CD14-positive monocyte (primary cell): Measurements from ENCODE around the gene TXNDC17. TPM values are rescaled to one million over a fixed set of nuclear protein-coding genes. Genes with fewer than 3 reads are reported as not detected.

Experiments used
- DNase-seq, 3 donors: peaks; one replicate each; pipeline ENCODE4 v3.0.0-alpha.2; 2011 to 2022
- H2AFZ ChIP-seq: 2 replicates; pipeline ENCODE4 v1.6.0; 2012; ENCODE audit warnings: mild to moderate bottlenecking, low read depth, low read length, inconsistent platforms; ENCODE audit not compliant: insufficient read depth, poor library complexity, severe bottlenecking
- H3K27ac ChIP-seq, 2 donors: 1 replicate in 1 of 2; 2 replicates in 1 of 2; pipeline ENCODE4 v1.5.1; 2012 to 2013; ENCODE audit warnings: low read length in 2 of 2, control low read depth in 1 of 2, inconsistent platforms in 1 of 2, low read depth in 1 of 2, mild to moderate bottlenecking in 1 of 2
- H3K27me3 ChIP-seq, 2 donors: one replicate each; pipeline versions ENCODE4 v1.6.0 to v1.6.1; 2011 to 2013; ENCODE audit warnings: low read length in 2 of 2; ENCODE audit not compliant: control insufficient read depth in 2 of 2, insufficient read depth in 2 of 2
- H3K36me3 ChIP-seq, 2 donors: replicated peaks in 1 of 2; 1 replicate in 1 of 2; 2 replicates in 1 of 2; pipeline versions ENCODE4 v1.5.1 to v1.6.1; 2012 to 2013; ENCODE audit warnings: low read length in 2 of 2, control low read depth in 1 of 2, inconsistent platforms in 1 of 2, mild to moderate bottlenecking in 1 of 2; ENCODE audit not compliant: insufficient read depth in 2 of 2, control insufficient read depth in 1 of 2
- H3K4me1 ChIP-seq, 2 donors: 1 replicate in 1 of 2; 2 replicates in 1 of 2; pipeline versions ENCODE4 v1.5.1 to v1.6.1; 2012 to 2013; ENCODE audit warnings: low read length in 2 of 2, control low read depth in 1 of 2, inconsistent platforms in 1 of 2, mild to moderate bottlenecking in 1 of 2, moderate library complexity in 1 of 2; ENCODE audit not compliant: insufficient read depth in 2 of 2, control insufficient read depth in 1 of 2
- H3K4me2 ChIP-seq: replicated peaks from 2 replicates; pipeline ENCODE3; 2012; ENCODE audit warnings: low read length, moderate library complexity, mild to moderate bottlenecking; ENCODE audit not compliant: poor library complexity, severe bottlenecking; ENCODE audit errors: extremely low read depth
- H3K4me3 ChIP-seq, 3 experiments: fragments of 200-600 bp in 1 of 3; sonication (generic) in 1 of 3; replicated peaks in 1 of 3; 1 replicate in 2 of 3; 2 replicates in 1 of 3; pipeline ENCODE4 v1.5.1; 2011 to 2013; ENCODE audit warnings: low read length in 3 of 3, mild to moderate bottlenecking in 3 of 3, control low read depth in 2 of 3, low read depth in 2 of 3, inconsistent platforms in 1 of 3, moderate library complexity in 1 of 3
- H3K79me2 ChIP-seq: 2 replicates; pipeline ENCODE4 v1.6.0; 2012; ENCODE audit warnings: mild to moderate bottlenecking, control low read depth, inconsistent platforms, low read length, moderate library complexity; ENCODE audit not compliant: insufficient read depth
- H3K9ac ChIP-seq: 2 replicates; pipeline ENCODE4 v1.6.0; 2017; ENCODE audit warnings: low read length, mild to moderate bottlenecking; ENCODE audit not compliant: insufficient read depth, poor library complexity, severe bottlenecking
- H3K9me3 ChIP-seq, 2 donors: replicated peaks in 1 of 2; 1 replicate in 1 of 2; 2 replicates in 1 of 2; pipeline versions ENCODE4 v1.5.1 to v1.6.1; 2012 to 2013; ENCODE audit warnings: low read length in 2 of 2, control low read depth in 1 of 2; ENCODE audit not compliant: control insufficient read depth in 1 of 2, insufficient read depth in 1 of 2
- H4K20me1 ChIP-seq: 2 replicates; pipeline ENCODE4 v1.6.0; 2012; ENCODE audit warnings: mild to moderate bottlenecking, low read length, control low read depth, moderate library complexity; ENCODE audit not compliant: insufficient read depth
- H3K27ac Mint-ChIP-seq, 7 donors: one replicate each; pipeline ENCODE4 v1.8.0; 2020; ENCODE audit warnings: mild to moderate bottlenecking in 7 of 7, mixed read lengths in 7 of 7, moderate library complexity in 6 of 7, inconsistent platforms in 2 of 7
- H3K27me3 Mint-ChIP-seq, 3 donors: one replicate each; pipeline ENCODE4 v1.8.0; 2021 to 2022; ENCODE audit warnings: low read depth in 3 of 3, mild to moderate bottlenecking in 3 of 3, mixed read lengths in 3 of 3, moderate library complexity in 3 of 3, inconsistent platforms in 1 of 3
- H3K36me3 Mint-ChIP-seq, 2 donors: one replicate each; pipeline ENCODE4 v1.8.0; 2020; ENCODE audit warnings: mixed read lengths in 2 of 2, inconsistent platforms in 1 of 2, mild to moderate bottlenecking in 1 of 2
- H3K4me1 Mint-ChIP-seq: one replicate; pipeline ENCODE4 v1.8.0; 2020; ENCODE audit warnings: mild to moderate bottlenecking, mixed read lengths
- H3K4me3 Mint-ChIP-seq, 2 donors: one replicate each; pipeline ENCODE4 v1.8.0; 2020; ENCODE audit warnings: mild to moderate bottlenecking in 2 of 2, mixed read lengths in 2 of 2, moderate library complexity in 1 of 2
- H3K9me3 Mint-ChIP-seq, 7 donors: one replicate each; pipeline ENCODE4 v1.8.0; 2020 to 2022; ENCODE audit warnings: mixed read lengths in 7 of 7, mild to moderate bottlenecking in 6 of 7, moderate library complexity in 6 of 7, inconsistent platforms in 2 of 7
- WGBS: methylation state at CpG from one replicate; pipeline ENCODE4 v1.1.5; 2013; ENCODE audit warnings: missing lambda C conversion rate; ENCODE audit not compliant: insufficient coverage; 5-methylcytosine and 5-hydroxymethylcytosine counted together
- intact Hi-C, 2 donors: fragments of 100-400 bp; cut with micrococcal nuclease; formaldehyde crosslinking; loops; one replicate each; pipeline versions ENCODE4 v1.15.0 to v1.15.1; 2023
- polyA plus RNA-seq, 3 donors: library from polyadenylated mRNA; depleted of rRNA in 1 of 3; unstranded in 2 of 3; stranded (reverse) in 1 of 3; fragments of 300-500 nt in 2 of 3; fragments of >200 nt in 1 of 3; fragmentation: Illumina TruSeq in 2 of 3; gene quantifications; 1 replicate in 2 of 3; 2 replicates in 1 of 3; pipeline ENCODE4 v1.2.3, GENCODE V29; 2012 to 2021
- TF ChIP-seq, protein P1 (sequence below): fragments of 200-600 bp; IDR thresholded peaks from one replicate; pipeline ENCODE4 v1.8.0; 2022; ENCODE audit warnings: antibody characterized with exemption, mild to moderate bottlenecking

The TXNDC17 gene
- polyA plus RNA-seq, 3 donors, result 88.8 to 357 (median 319) TPM

DNA sequence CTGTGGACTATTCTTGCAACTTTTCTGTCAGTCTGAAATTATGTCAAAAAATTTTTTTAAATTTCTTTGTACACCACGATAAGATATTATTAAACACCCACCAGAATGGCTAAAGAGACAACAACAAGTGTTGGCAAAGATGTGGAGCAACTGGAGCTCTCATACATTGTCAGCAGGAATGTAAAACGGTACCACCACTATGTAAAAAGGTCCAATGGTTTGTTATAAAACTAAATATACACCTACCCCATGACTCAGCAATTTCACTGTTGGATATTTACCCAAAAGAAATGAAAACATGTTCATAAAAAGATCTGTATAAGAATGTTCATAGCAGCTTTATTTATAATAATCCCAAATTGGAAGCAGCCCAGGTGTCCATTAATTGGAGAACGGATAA is 7.6 kb upstream of the TXNDC17 start:
- H3K4me3 ChIP-seq, result no peak overlapping the region
- no peaks in the 10 kb centered on the region for H3K27me3 ChIP-seq
- no peaks in the 10 kb centered on the region for H3K4me1 ChIP-seq
- intact Hi-C loops, result no loop called here
- Mint-ChIP-seq H3K27me3 (peaks cover 0 to 3% (median 0%) of the 10 kb centered on the region in 3 donors), H3K9me3 (no peaks in the 10 kb centered on the region), H3K4me1 (peaks cover 4% of the 10 kb centered on the region), H3K4me3 (no peak overlapping the region), H3K36me3 (peaks cover 51 to 67% of the 10 kb centered on the region in 2 donors), H3K27ac (no peak overlapping the region)
- no peak overlapping the region for H3K9ac ChIP-seq
- no CpG with 5 or more reads among the region's 3 CpGs for WGBS
- no peak overlapping the region for H2AFZ ChIP-seq
- no peaks in the 10 kb centered on the region for H3K9me3 ChIP-seq
- no peak overlapping the region for H3K27ac ChIP-seq
- no peak overlapping the region for H3K4me2 ChIP-seq
- DNase-seq, result no peak
- H3K36me3 ChIP-seq, result peaks cover 19 to 59% of the 10 kb centered on the region in 2 donors
- TF ChIP-seq, protein P1, sequence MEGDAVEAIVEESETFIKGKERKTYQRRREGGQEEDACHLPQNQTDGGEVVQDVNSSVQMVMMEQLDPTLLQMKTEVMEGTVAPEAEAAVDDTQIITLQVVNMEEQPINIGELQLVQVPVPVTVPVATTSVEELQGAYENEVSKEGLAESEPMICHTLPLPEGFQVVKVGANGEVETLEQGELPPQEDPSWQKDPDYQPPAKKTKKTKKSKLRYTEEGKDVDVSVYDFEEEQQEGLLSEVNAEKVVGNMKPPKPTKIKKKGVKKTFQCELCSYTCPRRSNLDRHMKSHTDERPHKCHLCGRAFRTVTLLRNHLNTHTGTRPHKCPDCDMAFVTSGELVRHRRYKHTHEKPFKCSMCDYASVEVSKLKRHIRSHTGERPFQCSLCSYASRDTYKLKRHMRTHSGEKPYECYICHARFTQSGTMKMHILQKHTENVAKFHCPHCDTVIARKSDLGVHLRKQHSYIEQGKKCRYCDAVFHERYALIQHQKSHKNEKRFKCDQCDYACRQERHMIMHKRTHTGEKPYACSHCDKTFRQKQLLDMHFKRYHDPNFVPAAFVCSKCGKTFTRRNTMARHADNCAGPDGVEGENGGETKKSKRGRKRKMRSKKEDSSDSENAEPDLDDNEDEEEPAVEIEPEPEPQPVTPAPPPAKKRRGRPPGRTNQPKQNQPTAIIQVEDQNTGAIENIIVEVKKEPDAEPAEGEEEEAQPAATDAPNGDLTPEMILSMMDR, result no peak
- no peaks in the 10 kb centered on the region for H4K20me1 ChIP-seq
- H3K79me2 ChIP-seq, result no peaks in the 10 kb centered on the region

DNA sequence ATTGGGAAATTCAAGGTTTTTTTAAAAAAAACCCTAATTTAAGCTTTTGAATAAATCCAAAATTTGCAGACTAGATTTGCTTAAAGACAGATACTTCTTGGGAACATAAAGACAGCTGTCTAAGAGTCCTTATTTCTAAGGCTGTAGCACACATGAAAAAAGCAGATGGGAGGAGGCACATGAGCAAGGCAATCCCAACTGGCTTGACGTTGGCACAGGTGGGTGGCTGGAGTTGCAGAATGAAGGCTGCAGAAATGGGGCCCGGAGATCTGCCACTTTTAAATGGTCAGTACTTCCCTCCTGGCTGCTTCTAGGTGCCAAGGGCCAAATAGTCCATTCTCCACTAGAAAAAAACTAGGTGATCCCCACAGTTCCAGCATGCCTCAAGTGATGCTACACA is 4.8 kb upstream of the TXNDC17 start:
- 94% methylated on average over 2 of the region's 2 CpGs for WGBS
- intact Hi-C loops, result no loop called here
- peaks cover 32 to 48% of the 10 kb centered on the region in 2 donors for H3K36me3 Mint-ChIP-seq
- no peak overlapping the region for H3K27ac Mint-ChIP-seq
- Histone ChIP-seq H3K9me3 (no peaks in the 10 kb centered on the region), H3K9ac (no peak overlapping the region), H3K79me2 (peaks cover 10% of the 10 kb centered on the region), H3K27me3 (no peaks in the 10 kb centered on the region), H2AFZ (no peak overlapping the region), H3K27ac (no peak overlapping the region), H3K36me3 (peaks cover 14 to 34% of the 10 kb centered on the region in 2 donors), H3K4me3 (no peak overlapping the region), H3K4me1 (peaks cover 13 to 19% of the 10 kb centered on the region in 2 donors), H3K4me2 (no peak overlapping the region), H4K20me1 (peaks cover 6% of the 10 kb centered on the region)
- H3K27me3 Mint-ChIP-seq, result peaks cover 0 to 11% (median 3%) of the 10 kb centered on the region in 3 donors
- DNase-seq, result no peak
- TF ChIP-seq, protein P1, result no peak
- H3K9me3 Mint-ChIP-seq, result no peaks in the 10 kb centered on the region
- H3K4me1 Mint-ChIP-seq, result peaks cover 21% of the 10 kb centered on the region
- H3K4me3 Mint-ChIP-seq, result no peak overlapping the region
